Stimulated activated CD4-positive, alpha-beta T cell treated with anti-CD3 and anti-CD28 coated beads, TNF-alpha, amount 100 ng/mL, for 1 hour (primary cell): ENCODE data around the gene RBMY1F.
"Not testable (repeated sequence)": the region's sequence is repeated elsewhere in the genome, so short reads cannot be mapped to it uniquely, and the experiment has no call there.

Experiments used
- DNase-seq, 3 donors: peaks; one replicate each; pipeline ENCODE4 v3.0.0-alpha.2; 2020; ENCODE audit warnings: low read depth in 3 of 3, low spot score in 1 of 3

Gene RBMY1F

DNA sequence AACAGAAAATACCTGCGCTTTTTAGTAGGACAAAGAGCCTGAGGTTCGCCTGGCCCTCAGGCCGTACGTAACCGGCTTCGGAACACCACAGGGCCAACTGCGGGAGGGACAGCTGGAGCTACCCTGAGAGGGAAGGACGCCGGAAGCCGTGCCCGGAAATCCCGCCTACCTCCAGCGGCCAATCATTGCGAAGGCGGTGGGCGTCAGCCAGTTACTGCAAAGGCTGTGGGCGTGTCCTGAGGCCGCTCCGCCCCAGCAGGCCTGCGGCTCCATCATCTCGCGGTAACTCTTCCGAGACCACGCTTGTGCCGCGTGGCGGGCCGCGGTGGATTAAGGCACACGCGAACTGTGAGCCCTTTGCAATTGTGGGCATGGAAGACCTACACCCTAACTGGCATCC, at the start of gene RBMY1F:
Gene RBMY1F (minus strand): TSS at position 101 of the 400 bp plus-strand sequence. CDS start 1,954 bp downstream, outside the sequence.
- DNase-seq: not testable (repeated sequence)

DNA sequence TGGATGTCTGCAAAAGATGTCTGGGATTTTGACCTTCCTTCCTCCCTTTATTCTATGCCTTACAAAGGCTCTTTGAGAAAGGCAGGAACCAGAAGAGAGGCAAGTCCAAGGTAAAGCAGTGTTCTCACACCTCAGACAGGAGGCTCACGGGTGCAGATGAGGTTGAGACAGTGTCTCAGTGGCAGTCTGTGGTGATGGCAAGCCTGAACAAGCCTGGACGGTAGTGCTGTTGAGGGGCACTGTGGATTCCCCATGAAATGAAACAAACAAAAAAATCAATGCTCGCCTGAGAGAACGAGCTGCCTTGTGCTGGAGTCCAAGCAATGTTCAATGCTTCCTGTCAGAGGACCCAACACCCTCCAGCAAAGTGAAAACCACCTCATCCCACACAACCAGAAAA, 31.6 kb downstream of the RBMY1F start:
- DNase-seq: not testable (repeated sequence)

DNA sequence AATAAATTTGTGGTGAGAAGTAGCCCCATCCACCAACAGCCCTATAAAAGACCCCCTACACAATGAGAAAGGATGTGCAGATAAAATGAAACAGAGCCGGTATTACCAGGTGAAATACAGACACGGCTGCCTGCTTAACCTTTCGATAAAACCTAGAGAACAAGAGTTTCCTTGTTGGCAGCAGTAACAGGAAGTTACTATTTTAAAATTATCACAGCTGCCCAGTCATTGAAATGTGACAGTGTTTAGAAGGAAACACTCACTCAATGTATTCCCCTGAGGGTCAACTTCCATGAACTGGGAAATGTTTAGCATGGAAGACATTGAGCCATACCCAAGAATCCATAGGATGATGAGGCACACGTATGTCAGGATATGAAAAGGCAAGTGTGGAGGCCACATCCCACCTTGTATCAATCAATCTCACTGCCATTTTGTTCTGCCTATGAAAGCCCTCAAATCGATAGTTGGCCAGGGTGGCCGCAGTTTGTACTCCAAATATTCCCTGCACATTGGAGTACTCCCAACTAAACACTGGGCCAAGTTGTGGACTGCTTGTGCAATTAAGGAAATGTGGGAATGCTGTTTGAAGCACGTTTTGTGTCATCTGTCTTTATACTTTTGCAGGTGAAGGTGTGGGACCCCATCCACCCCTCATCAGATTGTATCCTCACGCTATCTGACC, 41.6 kb downstream of the RBMY1F start:
- not testable (repeated sequence) for DNase-seq

DNA sequence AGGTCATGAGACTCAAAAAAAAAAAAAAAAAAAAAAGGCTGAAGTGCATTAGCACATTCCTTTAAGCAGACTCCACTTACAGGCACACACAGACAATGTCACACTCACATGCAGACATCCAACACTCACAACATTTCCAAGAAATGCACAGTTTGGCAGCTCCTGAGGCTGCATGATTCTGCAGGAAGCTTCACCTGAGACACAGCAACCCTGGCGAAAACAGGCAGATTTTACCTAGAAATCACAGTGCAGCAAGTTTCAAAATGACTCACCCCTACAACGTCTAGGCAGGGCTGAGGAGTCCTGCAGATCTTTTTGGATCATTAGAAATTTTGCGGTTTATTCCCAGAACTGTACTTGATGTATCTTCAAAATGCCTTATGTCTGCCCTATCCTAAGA, 48.0 kb downstream of the RBMY1F start:
- not testable (repeated sequence) for DNase-seq

- DNase-seq: not testable (repeated sequence)
Observed at GRCh38 chrY:22130494-22130893, 52.2 kb downstream of the RBMY1F start.
